Tibial nerve (tissue), 4 donors: ENCODE data around the gene RNF157. TPM values are rescaled to one million over a fixed set of nuclear protein-coding genes. Genes with fewer than 3 reads are reported as not detected.

ENCODE experiments used
- DNase-seq, 2 donors: peaks; one replicate each; pipeline ENCODE4 v3.0.0-alpha.2; 2019; ENCODE audit warnings: low spot score in 2 of 2
- H3K27ac ChIP-seq, 4 donors: fragments of 200-600 bp; sonication (generic) in 3 of 4; one replicate each; pipeline ENCODE4 v1.5.1; 2017 to 2019; ENCODE audit warnings: mild to moderate bottlenecking in 1 of 4
- H3K27me3 ChIP-seq, 2 donors: fragments of 200-600 bp; sonication (generic) in 1 of 2; one replicate each; pipeline versions ENCODE4 v1.5.1 to v1.6.0; 2017 to 2019
- H3K36me3 ChIP-seq, 3 donors: fragments of 200-600 bp; sonication (generic); one replicate each; pipeline ENCODE4 v1.5.1; 2018 to 2019
- H3K4me1 ChIP-seq, 4 donors: fragments of 200-600 bp; sonication (generic) in 3 of 4; one replicate each; pipeline ENCODE4 v1.5.1; 2017 to 2019
- H3K4me3 ChIP-seq, 4 donors: fragments of 200-600 bp; sonication (generic) in 3 of 4; one replicate each; pipeline ENCODE4 v1.5.1; 2017 to 2019; ENCODE audit warnings: mild to moderate bottlenecking in 1 of 4, moderate library complexity in 1 of 4
- H3K9me3 ChIP-seq, 4 donors: fragments of 200-600 bp; sonication (generic) in 3 of 4; one replicate each; pipeline ENCODE4 v1.5.1; 2017 to 2019
- EP300 ChIP-seq, 2 donors: sonication (generic); formaldehyde crosslinking; IDR thresholded peaks; one replicate each; pipeline ENCODE4 v1.6.1; 2017; ENCODE audit warnings: antibody characterized with exemption in 2 of 2, mild to moderate bottlenecking in 1 of 2
- POLR2A ChIP-seq, 2 donors: fragments of 450-650 bp; IDR thresholded peaks; one replicate each; pipeline ENCODE4 v1.6.1; 2017; ENCODE audit warnings: antibody characterized with exemption in 2 of 2, mild to moderate bottlenecking in 2 of 2, moderate library complexity in 2 of 2
- WGBS, 2 donors: methylation state at CpG; one replicate each; pipeline ENCODE4 v1.1.5; 2018; 5-methylcytosine and 5-hydroxymethylcytosine counted together
- total RNA-seq, 4 donors: library from RNA; depleted of rRNA; stranded (reverse); fragments of >200 nt; gene quantifications; one replicate each; pipeline ENCODE4 v1.1.0, GENCODE V29; 2016
- TF ChIP-seq, protein P1 (sequence below), 5 experiments: fragments of 200-600 bp in 3 of 5; fragments of 450-650 bp in 2 of 5; sonication (generic) in 3 of 5; IDR thresholded peaks; one replicate each; pipeline ENCODE4 v1.5.1; 2016 to 2019; ENCODE audit warnings: antibody characterized with exemption in 5 of 5, mild to moderate bottlenecking in 3 of 5, moderate library complexity in 2 of 5

RNF157 gene
- total RNA-seq, 4 donors from 2014 or later = 11.1 to 18.9 (median 15.2) TPM

DNA sequence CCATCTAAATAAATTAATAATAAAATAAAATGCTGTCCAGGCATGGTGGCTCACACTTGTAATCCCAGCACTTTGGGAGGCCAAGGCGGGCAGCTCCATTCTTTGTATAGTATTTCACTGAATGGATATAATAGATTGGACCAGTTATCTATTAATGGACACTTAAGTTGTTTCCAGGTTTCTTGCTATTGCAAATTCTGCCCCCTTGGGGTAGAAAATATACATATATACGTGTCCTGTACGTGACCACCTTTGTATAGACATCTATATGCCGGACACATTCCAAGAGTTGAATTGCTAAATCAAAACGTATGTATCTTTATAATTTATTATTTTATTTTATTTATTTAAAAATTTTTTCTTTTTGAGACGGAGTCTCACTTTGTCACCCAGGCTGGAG lies 132.8 kb downstream of the RNF157 start:
- 79 to 83% methylated on average over 6 of the region's 6 CpGs for WGBS, 2 donors
- H3K4me1 ChIP-seq = peaks cover 0 to 13% (median 7%) of the 10 kb centered on the region in 4 donors

DNA sequence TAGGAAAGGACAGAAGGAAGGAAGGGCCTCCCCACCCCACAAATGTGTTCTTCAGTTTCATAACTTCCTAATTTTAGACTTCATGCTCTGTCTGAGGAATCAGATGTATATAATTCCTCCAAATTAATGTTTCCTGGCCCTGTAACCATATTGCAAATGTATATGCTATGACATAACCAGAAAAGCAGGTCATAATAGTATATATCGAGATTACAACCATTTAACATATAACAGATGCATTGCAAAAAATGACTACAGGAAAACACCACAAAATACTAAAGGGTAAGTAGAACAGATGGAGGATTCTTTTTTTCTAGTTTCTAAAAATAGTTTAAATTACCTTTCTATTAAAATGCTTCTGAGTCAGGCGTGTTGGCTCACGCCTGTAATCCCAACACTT lies 133.6 kb downstream of the RNF157 start:
- 60 to 68% methylated on average over 3 of the region's 3 CpGs for WGBS, 2 donors
- no peak for DNase-seq
- peaks cover 0 to 2% (median 0%) of the 10 kb centered on the region in 3 donors for H3K36me3 ChIP-seq
- H3K27me3 ChIP-seq = no peaks in the 10 kb centered on the region
- H3K9me3 ChIP-seq = no peaks in the 10 kb centered on the region
- H3K27ac ChIP-seq = no peak overlapping the region
- H3K4me1 ChIP-seq = peaks cover 0 to 21% (median 12%) of the 10 kb centered on the region in 4 donors
- TF ChIP-seq, protein P1, sequence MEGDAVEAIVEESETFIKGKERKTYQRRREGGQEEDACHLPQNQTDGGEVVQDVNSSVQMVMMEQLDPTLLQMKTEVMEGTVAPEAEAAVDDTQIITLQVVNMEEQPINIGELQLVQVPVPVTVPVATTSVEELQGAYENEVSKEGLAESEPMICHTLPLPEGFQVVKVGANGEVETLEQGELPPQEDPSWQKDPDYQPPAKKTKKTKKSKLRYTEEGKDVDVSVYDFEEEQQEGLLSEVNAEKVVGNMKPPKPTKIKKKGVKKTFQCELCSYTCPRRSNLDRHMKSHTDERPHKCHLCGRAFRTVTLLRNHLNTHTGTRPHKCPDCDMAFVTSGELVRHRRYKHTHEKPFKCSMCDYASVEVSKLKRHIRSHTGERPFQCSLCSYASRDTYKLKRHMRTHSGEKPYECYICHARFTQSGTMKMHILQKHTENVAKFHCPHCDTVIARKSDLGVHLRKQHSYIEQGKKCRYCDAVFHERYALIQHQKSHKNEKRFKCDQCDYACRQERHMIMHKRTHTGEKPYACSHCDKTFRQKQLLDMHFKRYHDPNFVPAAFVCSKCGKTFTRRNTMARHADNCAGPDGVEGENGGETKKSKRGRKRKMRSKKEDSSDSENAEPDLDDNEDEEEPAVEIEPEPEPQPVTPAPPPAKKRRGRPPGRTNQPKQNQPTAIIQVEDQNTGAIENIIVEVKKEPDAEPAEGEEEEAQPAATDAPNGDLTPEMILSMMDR (IDR thresholded peaks at IDR 0.05) = no peak
- TF ChIP-seq EP300 (IDR thresholded peaks at IDR 0.05) = no peak
- no peak for TF ChIP-seq POLR2A (IDR thresholded peaks at IDR 0.05)
- H3K4me3 ChIP-seq = no peak overlapping the region

More for the DNA sequence above, 132.8 kb downstream of the RNF157 start:
- Histone ChIP-seq H3K36me3 (no peaks in the 10 kb centered on the region), H3K4me3 (no peak overlapping the region), H3K9me3 (no peaks in the 10 kb centered on the region), H3K27ac (no peak overlapping the region), H3K27me3 (no peaks in the 10 kb centered on the region)
- DNase-seq = no peak
- TF ChIP-seq, protein P1 (IDR thresholded peaks at IDR 0.05) = no peak
- TF ChIP-seq EP300 (IDR thresholded peaks at IDR 0.05) (no peak), POLR2A (IDR thresholded peaks at IDR 0.05) (no peak)

DNA sequence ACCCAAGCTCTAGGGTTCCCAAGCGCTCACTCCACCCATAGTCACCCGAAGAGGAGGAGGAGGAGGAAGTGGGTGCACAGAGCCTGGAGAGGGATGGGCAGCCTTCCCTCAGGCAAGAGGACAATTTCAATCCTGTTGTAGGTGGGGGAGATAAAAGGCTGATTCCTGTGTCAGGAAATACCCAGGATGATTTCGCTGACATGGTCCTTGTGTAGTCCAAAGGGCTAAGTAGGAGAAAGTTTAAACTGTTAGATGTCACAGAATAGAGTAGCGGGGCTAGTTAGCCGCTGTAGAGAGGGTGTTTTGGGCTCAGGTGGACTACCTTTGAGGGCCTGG lies 135.4 kb downstream of the RNF157 start:
- H3K9me3 ChIP-seq = no peaks in the 10 kb centered on the region
- no peak overlapping the region for H3K4me3 ChIP-seq
- DNase-seq = no peak
- H3K4me1 ChIP-seq = peaks cover 0 to 25% (median 12%) of the 10 kb centered on the region in 4 donors
- H3K27me3 ChIP-seq = no peaks in the 10 kb centered on the region
- H3K36me3 ChIP-seq = peaks cover 0 to 21% (median 0%) of the 10 kb centered on the region in 3 donors
- TF ChIP-seq EP300 (IDR thresholded peaks at IDR 0.05) = no peak
- no peak for TF ChIP-seq POLR2A (IDR thresholded peaks at IDR 0.05)
- TF ChIP-seq, protein P1 (IDR thresholded peaks at IDR 0.05) = no peak
- 77 to 78% methylated on average over 5 of the region's 5 CpGs for WGBS, 2 donors
- no peak overlapping the region for H3K27ac ChIP-seq

DNA sequence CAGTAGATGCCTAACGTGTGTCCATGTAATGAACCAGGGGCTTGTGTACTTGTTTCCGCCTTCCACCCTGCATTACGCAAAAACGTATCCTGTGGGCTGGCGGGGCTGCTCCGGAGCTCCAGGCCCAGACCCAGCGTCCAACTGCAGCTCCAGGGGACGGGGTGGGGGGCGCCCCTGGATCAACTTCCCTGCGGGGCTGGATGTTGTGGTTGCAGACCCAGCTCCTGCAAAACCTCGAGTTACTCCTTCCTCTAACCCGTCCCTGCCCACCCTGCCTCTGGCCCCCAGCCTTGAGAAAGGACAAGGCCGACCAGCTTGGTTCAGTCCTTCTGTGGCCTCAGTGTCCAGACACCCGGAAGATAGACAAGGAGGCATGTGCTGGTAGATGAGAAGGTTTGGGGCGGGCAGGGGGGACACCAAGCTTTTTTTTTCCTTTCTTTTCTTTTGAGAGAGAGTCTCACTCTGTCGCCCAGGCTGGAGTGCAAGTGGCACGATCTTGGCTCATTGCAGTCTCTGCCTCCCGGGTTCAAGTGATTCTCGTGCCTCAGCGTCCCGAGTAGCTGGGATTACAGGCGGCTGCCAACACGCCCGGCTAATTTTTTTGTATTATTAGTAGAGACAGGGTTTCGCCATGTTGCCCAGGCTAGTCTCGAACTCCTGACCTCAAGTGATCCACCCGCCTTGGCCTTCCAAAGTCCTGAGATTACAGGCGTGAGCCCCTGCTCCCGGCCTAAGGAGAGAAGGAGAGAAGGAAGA lies 136.0 kb downstream of the RNF157 start:
- H3K27ac ChIP-seq = peak overlapping the region; percentile 19 to 85 (median 82)
- H3K36me3 ChIP-seq = peaks cover 0 to 26% (median 0%) of the 10 kb centered on the region in 3 donors
- peak overlapping the region; percentile 64 to 82 (median 70) for H3K4me3 ChIP-seq
- TF ChIP-seq EP300 (IDR thresholded peaks at IDR 0.05) (no peak), POLR2A (IDR thresholded peaks at IDR 0.05) (no peak)
- TF ChIP-seq, protein P1 (IDR thresholded peaks at IDR 0.05) = no peak
- H3K4me1 ChIP-seq = peaks cover 0 to 25% (median 12%) of the 10 kb centered on the region in 4 donors
- 85 to 88% methylated on average over 25 to 29 of the region's 29 CpGs for whole genome bisulfite sequencing, 2 donors
- DNase-seq = no peak
- H3K9me3 ChIP-seq = no peaks in the 10 kb centered on the region
- no peaks in the 10 kb centered on the region for H3K27me3 ChIP-seq
